Sigmoid colon (tissue), 7 donors: ENCODE data around the gene CXCR2. TPM values are rescaled to one million over a fixed set of nuclear protein-coding genes. Genes with fewer than 3 reads are reported as not detected.

ENCODE experiments used
- DNase-seq: peaks from one replicate; pipeline ENCODE4 v3.0.0-alpha.2; 2019
- H3K27ac ChIP-seq, 4 donors: fragments of 200-600 bp; sonication (generic); one replicate each; pipeline ENCODE4 v1.5.1; 2016 to 2019; ENCODE audit warnings: mild to moderate bottlenecking in 1 of 4
- H3K27me3 ChIP-seq, 3 donors: fragments of 200-600 bp; sonication (generic); one replicate each; pipeline ENCODE4 v1.5.1; 2019; ENCODE audit warnings: mild to moderate bottlenecking in 1 of 3
- H3K36me3 ChIP-seq, 4 donors: fragments of 200-600 bp; sonication (generic); one replicate each; pipeline ENCODE4 v1.5.1; 2016 to 2019
- H3K4me1 ChIP-seq, 4 donors: fragments of 200-600 bp; sonication (generic); one replicate each; pipeline ENCODE4 v1.5.1; 2017 to 2019
- H3K4me3 ChIP-seq, 4 donors: fragments of 200-600 bp; sonication (generic); one replicate each; pipeline ENCODE4 v1.5.1; 2017 to 2019; ENCODE audit warnings: mild to moderate bottlenecking in 2 of 4, moderate library complexity in 1 of 4
- H3K9me3 ChIP-seq, 4 donors: fragments of 200-600 bp in 3 of 4; sonication (generic) in 3 of 4; one replicate each; pipeline versions ENCODE4 v1.5.1 to v1.6.1; 2013 to 2019
- EP300 ChIP-seq, 4 donors: sonication (generic); formaldehyde crosslinking; IDR thresholded peaks; one replicate each; pipeline ENCODE4 v1.6.1; 2017; ENCODE audit warnings: antibody characterized with exemption in 4 of 4
- POLR2A ChIP-seq, 2 donors: fragments of 450-650 bp; IDR thresholded peaks; one replicate each; pipeline ENCODE4 v1.6.1; 2016; ENCODE audit warnings: antibody characterized with exemption in 2 of 2, mild to moderate bottlenecking in 2 of 2, moderate library complexity in 2 of 2
- POLR2AphosphoS5 ChIP-seq, 4 donors: sonication (generic); formaldehyde crosslinking; IDR thresholded peaks; one replicate each; pipeline ENCODE4 v1.6.1; 2017; ENCODE audit warnings: antibody characterized with exemption in 4 of 4
- WGBS, 2 donors: extraction: QIAGEN DNeasy Blood & Tissue Kit; methylation state at CpG; one replicate each; pipeline ENCODE4 v1.1.7; 2013; 5-methylcytosine and 5-hydroxymethylcytosine counted together
- intact Hi-C: fragments of 100-400 bp; cut with DNase I; formaldehyde crosslinking; loops from one replicate; pipeline ENCODE4 v1.15.1; 2023
- polyA plus RNA-seq, 3 donors: library from polyadenylated mRNA; stranded (reverse); fragments of 200-250 nt; gene quantifications; one replicate each; pipeline ENCODE4 v1.2.3, GENCODE V29; 2013
- total RNA-seq, 4 donors: library from RNA; depleted of rRNA; stranded (reverse); fragments of >200 nt; gene quantifications; one replicate each; pipeline ENCODE4 v1.1.0, GENCODE V29; 2016
- TF ChIP-seq, protein P1 (sequence below), 4 experiments: fragments of 450-650 bp in 3 of 4; fragments of 200-600 bp in 1 of 4; IDR thresholded peaks; one replicate each; pipeline ENCODE4 v1.5.1; 2016 to 2019; ENCODE audit warnings: antibody characterized with exemption in 4 of 4, mild to moderate bottlenecking in 3 of 4, moderate library complexity in 2 of 4
- donor health status: healthy with polysubstance abuse.
- donor health status: Bipolar disorder and iron deficiency.
- donor health status: healthy.

Gene CXCR2
- total and polyA plus RNA-seq, 7 donors = 0.12 to 0.60 (median 0.46) TPM; not detected in 4

DNA sequence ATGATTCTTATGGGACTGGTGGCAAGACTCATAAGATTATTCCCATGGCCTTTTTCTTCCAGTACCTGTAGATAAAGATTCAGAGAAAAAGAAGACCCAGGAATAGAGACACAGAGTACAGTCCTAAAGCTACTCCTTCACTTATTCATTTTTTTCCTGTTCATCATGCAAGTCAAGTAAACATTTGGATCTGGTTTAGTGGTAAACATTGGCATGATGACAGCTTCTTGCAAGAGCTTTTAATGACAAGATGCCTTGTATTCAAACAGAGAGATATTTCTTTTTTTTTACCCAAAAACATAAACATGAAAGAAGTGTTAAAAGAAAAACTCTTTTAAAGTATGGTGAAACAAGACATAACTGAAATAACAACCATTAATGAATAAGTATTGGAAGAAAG lies 20.2 kb downstream of the CXCR2 start:
- no peak for DNase-seq
- Histone ChIP-seq H3K4me1 (no peaks in the 10 kb centered on the region), H3K27me3 (no peaks in the 10 kb centered on the region), H3K9me3 (no peaks in the 10 kb centered on the region), H3K27ac (no peak overlapping the region), H3K4me3 (no peak overlapping the region), H3K36me3 (no peaks in the 10 kb centered on the region)
- TF ChIP-seq EP300 (IDR thresholded peaks at IDR 0.05) (no peak), POLR2A (IDR thresholded peaks at IDR 0.05) (no peak), POLR2AphosphoS5 (IDR thresholded peaks at IDR 0.05) (no peak)
- TF ChIP-seq, protein P1, sequence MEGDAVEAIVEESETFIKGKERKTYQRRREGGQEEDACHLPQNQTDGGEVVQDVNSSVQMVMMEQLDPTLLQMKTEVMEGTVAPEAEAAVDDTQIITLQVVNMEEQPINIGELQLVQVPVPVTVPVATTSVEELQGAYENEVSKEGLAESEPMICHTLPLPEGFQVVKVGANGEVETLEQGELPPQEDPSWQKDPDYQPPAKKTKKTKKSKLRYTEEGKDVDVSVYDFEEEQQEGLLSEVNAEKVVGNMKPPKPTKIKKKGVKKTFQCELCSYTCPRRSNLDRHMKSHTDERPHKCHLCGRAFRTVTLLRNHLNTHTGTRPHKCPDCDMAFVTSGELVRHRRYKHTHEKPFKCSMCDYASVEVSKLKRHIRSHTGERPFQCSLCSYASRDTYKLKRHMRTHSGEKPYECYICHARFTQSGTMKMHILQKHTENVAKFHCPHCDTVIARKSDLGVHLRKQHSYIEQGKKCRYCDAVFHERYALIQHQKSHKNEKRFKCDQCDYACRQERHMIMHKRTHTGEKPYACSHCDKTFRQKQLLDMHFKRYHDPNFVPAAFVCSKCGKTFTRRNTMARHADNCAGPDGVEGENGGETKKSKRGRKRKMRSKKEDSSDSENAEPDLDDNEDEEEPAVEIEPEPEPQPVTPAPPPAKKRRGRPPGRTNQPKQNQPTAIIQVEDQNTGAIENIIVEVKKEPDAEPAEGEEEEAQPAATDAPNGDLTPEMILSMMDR (IDR thresholded peaks at IDR 0.05) = no peak
- intact Hi-C loops = no loop called here

DNA sequence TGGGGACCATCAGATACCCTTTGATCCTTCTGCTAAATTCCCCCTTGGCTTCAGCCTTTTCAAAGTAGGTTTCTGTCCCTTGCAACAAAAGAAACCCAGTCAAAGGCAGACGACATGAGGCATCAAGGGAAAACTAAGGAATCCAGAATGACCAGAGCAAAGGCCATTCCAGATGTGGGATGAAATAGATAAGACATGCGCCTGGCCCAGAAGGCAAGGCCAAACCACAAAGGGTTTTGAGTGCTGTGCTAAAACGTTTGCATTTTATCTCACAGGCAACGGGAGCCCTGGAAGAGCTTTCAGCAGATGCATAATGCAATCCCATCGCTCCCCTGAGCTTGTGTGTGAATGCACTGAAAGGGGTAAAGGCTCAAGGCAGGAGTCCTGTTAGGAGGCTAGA lies 23.3 kb downstream of the CXCR2 start:
- no peak for TF ChIP-seq EP300 (IDR thresholded peaks at IDR 0.05)
- TF ChIP-seq POLR2A (IDR thresholded peaks at IDR 0.05) = no peak
- TF ChIP-seq, protein P1 (IDR thresholded peaks at IDR 0.05) = no peak
- no peak for TF ChIP-seq POLR2AphosphoS5 (IDR thresholded peaks at IDR 0.05)
- no peak overlapping the region for H3K27ac ChIP-seq
- intact Hi-C loops = no loop called here
- no peaks in the 10 kb centered on the region for H3K36me3 ChIP-seq
- H3K4me1 ChIP-seq = no peaks in the 10 kb centered on the region
- H3K4me3 ChIP-seq = no peak overlapping the region
- DNase-seq = no peak
- no peaks in the 10 kb centered on the region for H3K27me3 ChIP-seq
- no peaks in the 10 kb centered on the region for H3K9me3 ChIP-seq
- 69 to 77% methylated on average over 5 of the region's 5 CpGs for WGBS, 2 donors

DNA sequence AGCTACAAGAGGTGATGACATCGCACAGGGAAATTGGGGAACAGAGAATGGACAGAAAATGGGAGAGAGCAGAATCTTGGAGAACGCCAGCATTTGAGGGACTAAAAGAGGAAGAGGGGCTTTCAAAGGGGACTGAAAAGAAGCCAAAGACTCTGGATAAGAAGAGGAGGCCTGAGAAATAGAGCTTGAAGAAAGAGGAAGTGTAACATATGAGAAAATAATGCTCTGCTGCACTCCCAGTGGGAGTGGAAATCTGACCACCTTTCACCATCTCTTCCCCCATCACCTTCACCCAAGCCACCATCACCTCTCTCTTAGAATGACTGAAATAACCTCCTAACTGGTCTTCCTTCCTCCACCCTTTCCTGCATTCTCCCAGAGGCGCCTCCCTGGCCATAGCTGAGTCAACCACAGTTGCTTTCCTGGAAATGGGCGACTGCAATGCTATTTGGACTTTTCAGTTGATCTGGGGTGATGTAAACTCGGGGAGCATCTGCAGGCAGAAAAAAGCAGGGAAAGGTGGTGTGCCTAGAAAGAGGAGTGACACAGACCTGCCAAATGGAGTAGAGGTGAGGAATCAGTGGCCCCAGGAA lies 24.1 kb downstream of the CXCR2 start:
- TF ChIP-seq POLR2AphosphoS5 (IDR thresholded peaks at IDR 0.05) = no peak
- TF ChIP-seq POLR2A (IDR thresholded peaks at IDR 0.05) = no peak
- TF ChIP-seq, protein P1 (IDR thresholded peaks at IDR 0.05) = no peak
- no peak for TF ChIP-seq EP300 (IDR thresholded peaks at IDR 0.05)
- Histone ChIP-seq H3K4me3 (no peak overlapping the region), H3K36me3 (no peaks in the 10 kb centered on the region), H3K9me3 (no peaks in the 10 kb centered on the region), H3K27me3 (no peaks in the 10 kb centered on the region), H3K4me1 (no peaks in the 10 kb centered on the region), H3K27ac (no peak overlapping the region)
- DNase-seq = no peak
- 70 to 78% methylated on average over 5 of the region's 5 CpGs for WGBS, 2 donors
- intact Hi-C loops = no loop called here

DNA sequence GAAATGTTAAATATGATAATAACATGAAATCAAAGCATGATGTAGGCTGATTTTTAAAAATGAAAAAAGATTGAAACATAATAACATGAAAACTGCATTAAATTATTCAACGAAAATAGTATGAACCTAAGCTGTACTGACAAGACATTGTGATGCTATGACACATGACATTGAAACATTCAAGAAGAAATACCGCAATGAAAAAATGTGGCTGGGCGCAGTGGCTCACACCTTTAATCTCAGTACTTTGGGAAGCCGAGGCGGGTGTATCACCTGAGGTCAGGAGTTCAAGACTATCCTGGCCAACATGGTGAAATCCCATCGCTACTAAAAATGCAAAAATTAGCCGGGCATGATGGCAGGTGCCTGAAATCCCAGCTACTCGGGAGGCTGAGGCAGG lies 26.3 kb downstream of the CXCR2 start:
- intact Hi-C loops = no loop called here
- no peak overlapping the region for H3K27ac ChIP-seq
- TF ChIP-seq, protein P1 (IDR thresholded peaks at IDR 0.05) = no peak
- TF ChIP-seq POLR2AphosphoS5 (IDR thresholded peaks at IDR 0.05) (no peak), POLR2A (IDR thresholded peaks at IDR 0.05) (no peak)
- H3K27me3 ChIP-seq = no peaks in the 10 kb centered on the region
- H3K36me3 ChIP-seq = no peaks in the 10 kb centered on the region
- DNase-seq = no peak
- no peaks in the 10 kb centered on the region for H3K9me3 ChIP-seq
- WGBS, 2 donors = 89 to 92% methylated on average over 8 of the region's 8 CpGs
- no peak overlapping the region for H3K4me3 ChIP-seq
- H3K4me1 ChIP-seq = no peaks in the 10 kb centered on the region

DNA sequence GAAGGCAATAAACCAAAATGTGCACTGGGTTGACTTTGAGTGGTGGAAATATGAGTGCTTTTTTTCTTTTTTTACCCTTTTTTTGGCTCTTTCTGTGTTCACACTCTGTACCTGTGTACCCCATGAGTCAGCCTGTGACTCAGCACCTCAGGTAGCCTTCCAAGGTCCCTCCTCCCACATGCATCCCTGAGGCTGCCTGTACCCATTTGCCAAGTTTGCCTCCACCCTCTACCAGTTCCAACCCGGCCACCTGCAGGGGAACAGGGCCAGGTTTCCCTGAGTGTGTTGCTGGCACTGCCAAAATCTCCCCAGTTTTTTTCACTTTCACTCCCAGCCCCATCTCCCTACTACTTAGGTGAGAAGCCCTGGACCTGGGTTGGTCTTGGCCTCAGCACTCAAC lies 26.9 kb downstream of the CXCR2 start:
- Histone ChIP-seq H3K27ac (no peak overlapping the region), H3K4me1 (no peaks in the 10 kb centered on the region), H3K9me3 (no peaks in the 10 kb centered on the region), H3K27me3 (no peaks in the 10 kb centered on the region), H3K4me3 (no peak overlapping the region), H3K36me3 (no peaks in the 10 kb centered on the region)
- TF ChIP-seq, protein P1 (IDR thresholded peaks at IDR 0.05) = no peak
- TF ChIP-seq EP300 (IDR thresholded peaks at IDR 0.05) = no peak
- TF ChIP-seq POLR2AphosphoS5 (IDR thresholded peaks at IDR 0.05) = no peak
- TF ChIP-seq POLR2A (IDR thresholded peaks at IDR 0.05) = no peak
- DNase-seq = no peak
- intact Hi-C loops = no loop called here
- 18 to 71% methylated on average over 1 of the region's 1 CpG for WGBS, 2 donors
